HG03520 (cell line): Measurements from ENCODE around the gene MR1.
A peak's percentile ranks its signal among the peaks of the same experiment; 100 is the strongest.

Experiments used
- ATAC-seq: cut with Tn5 transposase; IDR thresholded peaks from one replicate; pipeline ENCODE4 v1.9.1; 2021; ENCODE audit warnings: mild to moderate bottlenecking, moderate library complexity; ENCODE audit not compliant: unreplicated experiment

Gene MR1

DNA sequence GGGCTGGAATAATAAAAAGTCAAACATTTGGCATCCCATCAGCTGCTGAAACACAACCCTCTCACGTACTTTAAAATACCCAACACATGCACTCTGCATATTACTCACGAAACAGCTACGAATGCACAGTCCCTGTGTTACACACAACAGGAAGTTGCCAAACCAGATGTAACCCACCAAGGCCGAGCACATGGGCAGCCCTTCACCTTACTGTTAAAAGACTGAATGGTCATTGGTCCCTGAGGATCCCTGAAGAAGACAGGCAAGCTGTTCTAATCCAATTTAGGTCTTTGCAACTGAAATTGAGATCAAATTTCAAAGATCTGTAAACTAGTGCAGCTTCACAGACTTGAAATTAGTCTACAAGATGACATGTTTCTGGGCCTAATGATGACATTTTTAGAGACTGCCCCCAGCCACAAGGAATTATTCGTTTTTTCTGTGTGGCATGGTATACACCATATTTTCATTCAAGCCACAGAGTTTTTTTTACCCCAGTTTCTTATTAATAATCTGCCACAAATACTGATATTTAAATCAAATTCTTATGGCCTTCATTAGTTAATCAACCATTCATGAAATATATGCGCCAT lies 29.1 kb downstream of the MR1 start:
- peak; percentile 71 for ATAC-seq

DNA sequence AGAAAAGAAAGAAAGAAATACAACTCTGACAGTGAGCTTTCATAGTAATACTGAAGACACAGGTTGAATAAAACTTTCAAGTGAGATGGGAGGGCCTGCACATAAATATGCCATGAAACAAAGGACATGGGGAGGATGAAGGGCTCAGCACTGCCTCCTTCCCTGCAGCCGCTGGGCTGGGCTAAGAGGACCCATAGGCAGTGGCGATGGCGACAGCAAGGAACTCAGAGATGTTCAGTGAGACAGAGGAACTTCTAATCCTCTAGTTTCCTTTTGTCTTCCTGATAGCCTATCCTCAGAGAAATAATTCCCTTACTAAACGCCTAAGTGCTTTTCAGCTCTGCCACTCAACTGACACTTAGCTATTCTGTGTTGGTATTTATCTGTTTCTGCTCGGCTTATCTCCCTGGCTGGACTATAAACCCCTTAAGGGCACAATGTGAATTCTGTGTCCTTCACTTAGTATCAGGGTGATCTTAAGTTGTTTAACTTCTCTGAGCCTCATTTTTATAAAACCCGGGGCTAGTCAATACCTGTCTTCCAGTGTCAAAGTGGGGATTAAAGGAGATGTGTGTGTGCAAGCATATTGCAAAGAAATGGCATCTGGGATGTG lies 30.3 kb downstream of the MR1 start:
- no peak for ATAC-seq

GRCh38 chr1:181064702-181065101 lies 30.9 kb downstream of the MR1 start:
- no peak for ATAC-seq

DNA sequence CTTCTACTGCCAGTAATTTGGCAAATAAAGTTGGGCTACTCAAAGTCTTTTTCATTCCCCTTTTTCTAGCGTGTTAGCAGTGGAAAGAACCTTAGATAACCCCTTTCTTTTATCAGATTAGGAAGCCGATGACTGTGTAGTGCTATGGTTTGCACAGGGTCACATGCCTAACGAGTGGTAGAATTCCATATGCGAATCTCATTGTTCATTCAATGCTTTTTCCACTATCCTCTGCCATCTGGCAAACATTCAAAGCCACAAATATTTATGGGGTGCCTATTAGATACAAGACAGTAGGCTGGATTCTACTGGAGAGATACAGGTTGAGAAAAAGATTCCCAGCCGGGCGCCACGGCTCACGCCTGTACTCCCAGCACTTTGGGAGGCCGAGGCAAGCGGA lies 39.9 kb downstream of the MR1 start:
- ATAC-seq: no peak

DNA sequence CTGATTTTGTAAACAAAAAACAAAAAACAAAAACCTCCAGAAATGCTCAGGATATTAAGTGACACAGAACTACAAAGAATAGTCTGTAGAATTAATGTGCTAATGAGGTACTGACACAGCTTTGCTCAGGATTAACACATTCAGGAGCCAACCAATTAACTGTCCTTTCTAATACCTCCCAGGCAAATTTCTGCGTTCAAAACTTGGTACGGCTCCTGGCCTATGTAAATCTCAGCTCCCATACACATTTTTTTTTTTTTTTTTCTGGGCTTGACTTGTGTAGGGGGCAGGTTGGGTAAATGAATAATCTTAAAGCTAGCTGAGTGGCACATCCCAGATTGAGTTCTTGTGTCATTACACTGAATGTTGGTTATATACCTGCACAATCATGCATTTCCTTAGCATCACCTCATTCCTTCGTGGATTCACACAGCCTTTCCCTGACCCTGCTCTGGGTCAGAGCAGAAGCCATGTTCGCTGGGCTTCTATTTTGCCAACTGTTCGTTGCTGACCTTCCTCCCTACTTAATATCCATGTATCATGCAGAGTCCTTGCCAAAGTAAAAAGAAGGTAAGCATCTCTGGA lies 42.1 kb downstream of the MR1 start:
- no peak for ATAC-seq

GRCh38 chr1:181076852-181077251 lies 43.1 kb downstream of the MR1 start:
- ATAC-seq: no peak

DNA sequence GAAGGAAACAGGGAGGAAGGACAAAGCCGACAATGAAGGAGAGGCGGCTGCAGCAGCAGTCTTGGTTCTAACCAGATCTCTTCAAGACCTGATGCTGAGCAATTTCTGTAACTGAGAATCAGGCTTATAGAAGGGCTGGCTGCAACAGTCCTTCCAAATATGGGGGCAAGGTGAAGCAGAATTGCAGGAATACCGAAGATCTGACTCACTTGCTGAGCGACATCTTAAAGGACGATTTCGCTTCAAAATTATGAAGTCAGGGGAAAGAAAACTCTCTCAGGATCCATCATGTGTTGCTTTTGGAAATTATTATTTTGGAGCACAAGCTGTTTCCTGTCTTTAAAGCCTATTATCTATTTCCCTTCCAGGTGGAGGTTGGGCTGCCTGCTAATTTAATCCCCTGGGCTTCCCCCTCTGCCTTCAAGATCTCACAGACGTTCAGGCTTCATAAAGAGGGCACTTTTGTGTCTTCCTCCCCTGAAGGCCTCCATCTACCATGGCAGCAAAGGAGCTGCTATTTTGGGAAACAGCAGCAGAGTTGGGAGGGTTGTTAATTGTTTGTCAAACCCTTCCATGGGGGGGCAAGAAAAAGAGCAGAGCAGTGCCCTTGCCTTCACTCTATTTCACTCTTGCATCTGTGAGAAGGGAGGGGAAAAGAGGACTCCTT lies 43.9 kb downstream of the MR1 start:
- ATAC-seq: no peak

DNA sequence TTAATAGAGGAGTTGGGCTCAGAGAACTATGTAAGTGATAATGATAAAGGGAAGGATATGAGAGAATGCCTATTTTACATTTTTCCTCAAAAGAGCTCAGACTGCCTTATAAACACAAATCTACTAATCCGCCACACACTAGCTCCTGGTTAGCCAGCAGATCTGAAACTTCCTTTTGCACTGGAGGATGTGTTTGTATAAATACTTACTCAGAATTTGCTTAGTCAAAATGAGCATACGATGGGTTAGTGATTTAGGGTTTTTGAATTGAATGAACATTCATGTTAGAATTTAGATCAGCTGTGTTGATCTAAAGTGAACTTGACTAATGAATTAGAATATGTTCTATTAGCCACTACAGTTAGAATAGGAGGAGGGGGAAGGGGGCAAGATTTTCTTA lies 45.6 kb downstream of the MR1 start:
- no peak for ATAC-seq

GRCh38 chr1:181079920-181080319 lies 46.1 kb downstream of the MR1 start:
- no peak for ATAC-seq

- ATAC-seq: no peak
These were observed 46.8 kb downstream of the MR1 start for GRCh38 chr1:181080556-181080955.

DNA sequence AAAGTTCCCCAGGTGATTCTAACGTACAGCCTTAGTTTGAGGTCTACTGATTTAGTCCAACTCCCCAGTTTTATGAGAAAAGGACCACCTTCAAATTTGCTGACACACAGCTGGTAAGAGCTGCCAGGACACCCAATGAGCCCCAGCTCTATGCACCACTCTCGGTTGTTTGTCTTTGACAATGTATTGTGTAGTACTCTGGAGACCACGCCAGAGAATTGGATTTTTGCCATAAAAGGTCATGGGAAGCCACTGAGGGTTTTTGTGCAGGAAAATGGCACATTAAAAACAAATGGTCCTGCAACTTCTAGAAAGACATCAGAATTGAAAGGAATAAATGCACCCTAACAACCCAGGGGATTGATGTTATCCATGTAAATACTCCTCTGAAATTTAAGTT lies 47.6 kb downstream of the MR1 start:
- ATAC-seq: no peak

DNA sequence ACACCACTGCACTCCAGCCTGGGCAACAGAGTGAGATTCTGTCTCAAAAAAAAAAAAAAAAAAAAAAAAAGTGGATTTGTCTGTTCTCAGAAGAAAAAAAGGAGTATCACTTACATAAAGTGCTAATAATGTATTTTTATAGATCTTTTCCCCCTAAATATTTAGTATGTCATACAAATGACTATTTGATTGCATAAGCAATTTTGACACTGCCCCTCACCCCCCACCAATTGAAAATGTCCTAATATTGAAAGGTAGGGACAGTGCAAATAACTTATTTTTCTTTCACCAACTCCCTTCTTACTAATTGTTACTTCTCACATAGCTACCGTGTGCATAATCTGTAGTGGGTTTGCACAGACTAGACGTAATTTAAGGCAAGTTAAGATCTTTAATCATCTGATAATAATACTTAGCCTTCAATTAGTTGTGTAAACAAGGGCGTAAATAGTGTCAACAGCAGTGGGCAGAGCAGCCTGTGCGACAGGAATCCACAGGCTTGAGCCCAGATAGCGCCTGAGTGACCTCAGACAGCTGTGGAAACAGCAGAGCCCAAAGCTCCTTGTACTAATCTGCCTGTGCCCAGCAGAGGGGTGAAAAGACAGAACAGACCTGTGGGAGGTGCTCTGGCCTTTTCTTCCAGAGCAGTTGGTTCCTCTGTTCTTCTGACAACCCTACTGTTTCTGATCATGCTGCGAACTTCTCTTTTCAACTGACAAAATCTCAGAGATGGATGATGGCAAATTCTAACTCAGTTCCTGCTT lies 50.2 kb downstream of the MR1 start:
- peak; percentile 26 for ATAC-seq

DNA sequence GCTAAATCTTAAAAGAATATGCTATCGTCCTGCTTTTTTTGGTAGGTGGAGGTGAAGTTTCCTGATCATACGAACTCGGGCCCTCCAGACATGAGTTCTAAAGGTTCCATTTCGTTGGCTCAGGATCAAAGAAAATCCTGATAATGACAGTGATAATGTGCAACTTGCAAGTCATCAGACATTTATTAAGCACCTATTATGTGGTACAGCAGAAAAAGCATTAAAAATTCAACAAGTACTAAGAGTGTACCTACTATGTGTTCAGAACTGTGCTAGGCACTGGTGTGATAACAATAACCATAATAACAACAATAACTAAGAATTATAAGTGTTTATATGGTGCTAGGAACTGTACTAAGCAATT lies 50.8 kb downstream of the MR1 start:
- no peak for ATAC-seq

DNA sequence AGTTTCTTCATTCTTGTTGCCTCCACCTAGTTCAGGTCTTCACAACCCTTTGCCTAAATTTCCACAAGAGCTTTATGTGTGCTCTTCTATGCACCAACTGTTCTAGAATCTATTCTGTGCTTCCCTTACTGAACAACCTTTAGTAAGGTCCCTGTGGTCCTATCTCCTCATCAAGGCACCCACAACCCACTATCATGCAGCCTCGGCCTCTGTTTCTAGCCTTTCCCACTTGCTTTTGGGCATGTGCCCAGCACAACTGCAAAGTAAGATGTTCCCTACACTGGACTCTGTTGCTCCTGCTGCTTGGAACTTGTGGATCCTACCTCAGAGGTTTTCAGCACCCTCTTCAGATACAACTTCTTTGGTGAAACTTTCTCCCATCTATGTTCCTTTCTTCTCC lies 52.3 kb downstream of the MR1 start:
- ATAC-seq: no peak

GRCh38 chr1:181086926-181087325 lies 53.1 kb downstream of the MR1 start:
- no peak for ATAC-seq

DNA sequence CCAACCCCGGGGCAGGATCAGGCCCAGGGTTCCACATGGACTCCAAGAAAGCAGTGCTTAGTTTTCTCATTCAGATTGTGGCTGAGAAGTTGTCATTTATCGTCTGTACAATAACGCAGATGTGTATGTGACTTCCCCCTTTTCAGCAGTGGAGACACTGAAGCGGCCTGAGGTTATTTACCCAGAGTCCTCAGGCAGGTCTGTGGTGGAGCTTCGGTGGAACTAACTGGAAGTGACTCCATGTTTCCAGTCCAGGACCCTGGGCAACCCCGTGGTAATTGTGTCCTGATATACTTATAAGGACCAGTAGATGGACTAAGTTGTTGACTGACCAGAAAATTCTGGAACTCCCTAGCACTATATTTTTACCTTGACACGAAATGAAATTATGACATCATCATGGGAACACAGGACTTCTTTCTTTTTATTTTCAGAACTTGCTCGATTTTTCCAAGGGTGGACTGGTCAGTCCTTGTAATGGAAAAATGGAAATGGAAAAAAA lies 53.7 kb downstream of the MR1 start:
- no peak for ATAC-seq

DNA sequence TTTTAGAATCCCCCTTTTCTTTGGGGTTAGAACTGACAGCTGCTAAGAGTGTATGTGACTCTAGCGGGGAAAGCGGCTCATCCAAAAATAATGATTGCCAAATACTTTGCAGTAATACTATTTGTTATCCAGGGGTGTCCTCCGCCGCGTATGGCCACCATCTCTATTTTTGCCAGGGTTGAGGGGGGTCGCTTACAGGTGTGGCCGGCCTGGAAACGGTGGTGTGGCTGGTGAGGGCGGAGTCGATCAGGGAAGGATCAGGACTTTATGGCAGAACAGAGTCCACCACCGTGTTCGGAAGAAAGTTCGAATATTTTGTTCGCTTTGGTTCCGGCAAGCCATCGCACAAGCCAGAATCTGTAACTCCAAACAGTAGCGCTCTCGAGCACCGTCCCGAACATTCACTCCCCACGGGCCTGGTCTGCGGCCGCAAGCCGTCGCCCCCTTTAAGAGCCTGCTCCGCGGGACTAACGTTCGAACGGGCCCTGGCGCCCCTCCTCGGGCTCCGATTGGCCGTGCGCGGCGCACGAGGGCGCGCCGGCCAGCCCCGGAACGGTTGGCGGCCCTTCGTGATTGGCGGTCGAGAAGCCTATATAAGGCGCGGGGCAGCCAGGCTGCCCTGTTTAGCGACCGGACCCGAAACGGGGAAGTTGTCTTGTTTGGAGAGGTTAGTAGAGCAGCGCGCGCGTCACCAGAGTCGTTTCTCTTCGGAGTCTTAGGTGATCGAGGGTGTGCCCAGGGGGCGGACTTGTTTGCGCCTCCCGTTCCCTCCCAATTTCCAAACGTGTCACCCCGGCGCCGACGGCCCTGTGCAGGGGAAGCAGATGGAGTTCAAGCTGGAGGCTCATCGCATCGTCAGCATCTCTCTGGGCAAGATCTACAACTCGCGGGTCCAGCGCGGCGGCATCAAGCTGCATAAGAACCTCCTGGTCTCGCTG lies 54.6 kb downstream of the MR1 start, which contains the start of gene IER5:
Gene IER5 (plus strand): TSS at position 622 of the 938 bp plus-strand sequence. CDS start 203 bp downstream, at position 825.
- ATAC-seq: peak; percentile 73

DNA sequence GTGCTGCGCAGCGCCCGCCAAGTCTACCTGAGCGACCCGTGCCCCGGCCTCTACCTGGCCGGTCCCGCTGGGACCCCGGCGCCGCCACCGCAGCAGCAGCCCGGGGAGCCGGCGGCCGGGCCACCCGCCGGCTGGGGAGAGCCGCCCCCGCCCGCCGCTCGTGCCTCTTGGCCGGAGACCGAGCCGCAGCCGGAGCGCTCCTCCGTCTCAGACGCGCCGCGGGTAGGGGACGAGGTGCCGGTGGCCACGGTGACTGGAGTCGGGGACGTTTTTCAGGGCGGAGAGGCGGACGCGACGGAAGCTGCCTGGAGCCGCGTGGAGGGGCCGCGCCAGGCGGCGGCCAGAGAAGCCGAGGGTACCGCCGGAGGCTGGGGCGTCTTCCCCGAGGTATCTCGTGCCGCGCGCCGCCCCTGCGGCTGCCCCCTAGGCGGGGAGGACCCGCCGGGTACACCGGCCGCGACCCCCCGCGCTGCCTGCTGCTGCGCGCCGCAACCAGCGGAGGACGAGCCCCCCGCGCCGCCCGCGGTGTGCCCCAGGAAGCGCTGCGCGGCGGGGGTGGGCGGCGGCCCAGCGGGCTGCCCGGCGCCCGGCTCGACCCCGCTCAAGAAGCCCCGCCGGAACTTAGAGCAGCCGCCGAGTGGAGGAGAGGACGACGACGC lies 55.4 kb downstream of the MR1 start:
- ATAC-seq: peak; percentile 5

GRCh38 chr1:181089676-181090544 lies 56.1 kb downstream of the MR1 start:
- peak; percentile 30 for ATAC-seq
